ENCODE results near the gene LRRC18.

- TF ChIP-seq CTCF (IDR thresholded peaks at IDR 0.05; ENCODE audit: low read depth, low read length, poor library complexity, severe bottlenecking): no peak
- no peak for TF ChIP-seq EZH2phosphoT487 (IDR thresholded peaks at IDR 0.05; ENCODE audit: borderline replicate concordance, low read length)
Measured at GRCh38 chr10:48890888-48891850, 48.5 kb downstream of the LRRC18 start.

Data from DOHH2 (cell line).